ENCODE measurements around the gene SGSH.
A peak's percentile ranks its signal among the peaks of the same experiment; 100 is the strongest.

SGSH gene

DNA sequence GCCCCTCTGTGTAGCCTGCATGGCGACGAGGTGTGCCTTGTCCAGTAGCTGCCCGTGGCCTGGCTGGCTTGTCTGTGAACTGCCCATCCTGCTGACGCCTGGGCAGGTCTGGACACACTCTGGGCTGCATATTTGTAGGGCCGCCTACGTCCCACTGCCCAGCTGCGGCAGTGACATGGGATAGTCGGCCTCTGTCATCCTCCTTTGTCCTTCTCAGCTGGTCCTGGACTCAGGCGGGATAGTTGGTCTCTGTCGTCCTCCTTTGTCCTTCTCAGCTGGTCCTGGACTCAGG lies 35.8 kb downstream of the SGSH start:
- no peak for DNase-seq (ENCODE audit: low spot score)

DNA sequence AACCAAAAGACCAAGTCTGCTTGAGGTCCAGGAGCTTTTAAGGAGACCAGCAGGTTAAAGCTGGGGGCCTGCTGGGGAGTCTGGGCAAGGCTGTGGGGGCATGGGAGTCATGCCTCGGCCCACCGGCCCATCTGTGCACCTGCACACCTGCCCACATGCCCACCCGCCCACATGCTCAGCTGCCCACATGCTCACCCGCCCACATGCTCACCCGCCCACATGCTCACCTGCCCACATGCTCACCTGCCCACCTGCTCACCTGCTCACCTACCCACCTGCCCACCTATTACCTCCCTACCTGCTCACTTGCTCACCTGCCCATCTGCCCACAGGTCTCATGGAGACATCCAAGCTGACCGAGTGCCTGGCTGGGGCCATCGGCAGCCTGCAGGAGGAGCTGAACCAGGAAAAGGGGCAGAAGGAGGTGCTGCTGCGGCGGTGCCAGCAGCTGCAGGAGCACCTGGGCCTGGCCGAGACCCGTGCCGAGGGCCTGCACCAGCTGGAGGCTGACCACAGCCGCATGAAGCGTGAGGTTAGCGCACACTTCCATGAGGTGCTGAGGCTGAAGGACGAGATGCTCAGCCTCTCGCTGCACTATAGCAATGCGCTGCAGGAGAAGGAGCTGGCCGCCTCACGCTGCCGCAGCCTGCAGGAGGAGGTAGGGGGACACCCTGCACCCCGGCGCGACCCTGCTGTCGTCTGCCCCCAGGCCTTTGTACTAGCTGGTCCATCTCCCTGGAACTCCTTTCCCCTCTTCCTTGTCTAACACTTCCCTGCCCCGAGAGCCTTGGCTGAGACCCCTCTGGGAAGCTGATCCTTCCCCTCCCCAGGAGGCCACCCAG lies 36.3 kb downstream of the SGSH start:
- no peak for DNase-seq (ENCODE audit: low spot score)

DNA sequence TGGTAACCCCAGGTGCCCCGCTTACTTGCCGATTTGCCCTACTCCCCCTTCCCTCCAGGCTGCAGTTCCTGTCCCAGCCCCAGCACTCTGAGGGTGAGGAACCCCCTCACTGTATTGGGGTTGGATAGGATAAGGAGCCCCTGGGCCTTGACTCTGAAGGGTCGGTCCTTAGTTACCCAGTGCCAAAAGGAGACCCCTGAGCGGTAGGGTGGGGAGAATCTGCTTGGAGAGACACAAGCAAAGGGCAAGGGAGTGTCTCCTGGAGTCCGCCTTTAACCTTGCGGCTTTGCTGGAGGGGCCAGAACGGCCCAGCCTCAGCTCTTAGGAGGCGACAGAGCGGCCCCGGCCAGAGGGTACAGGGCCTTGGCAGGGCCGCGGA lies 37.3 kb downstream of the SGSH start:
- DNase-seq (ENCODE audit: low spot score), result no peak

DNA sequence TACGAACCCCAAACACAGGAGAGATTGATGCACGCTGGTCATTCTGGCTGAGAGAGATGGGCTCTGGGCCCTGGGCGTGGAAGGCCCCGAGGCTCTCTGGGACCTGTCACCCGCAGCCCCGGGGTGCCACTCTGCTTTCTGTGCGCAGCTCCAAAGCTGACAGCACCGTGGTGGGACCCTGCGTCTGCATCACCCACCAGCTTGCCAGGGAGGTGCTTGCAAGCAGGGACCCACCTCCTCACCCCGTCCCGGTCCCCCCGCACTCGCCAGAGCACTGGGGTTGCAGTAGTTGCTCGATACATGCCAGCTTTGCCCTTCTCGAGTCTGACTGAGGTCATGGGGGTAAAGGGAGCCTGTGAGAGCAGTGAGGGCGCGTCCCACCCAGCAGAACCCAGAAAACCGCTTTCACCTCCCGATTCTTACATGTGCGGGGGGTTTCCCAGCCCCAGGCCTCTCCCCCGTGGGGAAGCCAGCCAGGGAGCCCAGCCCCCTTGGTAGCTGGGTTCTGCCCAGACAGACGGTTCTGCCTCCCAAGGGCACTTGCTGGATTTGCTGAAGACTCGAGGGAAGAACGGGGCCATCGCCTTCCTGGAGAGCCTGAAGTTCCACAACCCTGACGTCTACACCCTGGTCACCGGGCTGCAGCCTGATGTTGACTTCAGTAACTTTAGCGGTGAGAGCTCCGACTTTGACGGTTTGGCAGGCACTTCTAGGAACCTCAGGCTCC lies 37.9 kb downstream of the SGSH start:
- no peak for DNase-seq (ENCODE audit: low spot score)

GRCh38 chr17:80181431-80181830 lies 38.7 kb downstream of the SGSH start:
- no peak for DNase-seq (ENCODE audit: low spot score)

- no peak for DNase-seq (ENCODE audit: low spot score)
Observed at GRCh38 chr17:80180192-80180591, 39.9 kb downstream of the SGSH start.

DNA sequence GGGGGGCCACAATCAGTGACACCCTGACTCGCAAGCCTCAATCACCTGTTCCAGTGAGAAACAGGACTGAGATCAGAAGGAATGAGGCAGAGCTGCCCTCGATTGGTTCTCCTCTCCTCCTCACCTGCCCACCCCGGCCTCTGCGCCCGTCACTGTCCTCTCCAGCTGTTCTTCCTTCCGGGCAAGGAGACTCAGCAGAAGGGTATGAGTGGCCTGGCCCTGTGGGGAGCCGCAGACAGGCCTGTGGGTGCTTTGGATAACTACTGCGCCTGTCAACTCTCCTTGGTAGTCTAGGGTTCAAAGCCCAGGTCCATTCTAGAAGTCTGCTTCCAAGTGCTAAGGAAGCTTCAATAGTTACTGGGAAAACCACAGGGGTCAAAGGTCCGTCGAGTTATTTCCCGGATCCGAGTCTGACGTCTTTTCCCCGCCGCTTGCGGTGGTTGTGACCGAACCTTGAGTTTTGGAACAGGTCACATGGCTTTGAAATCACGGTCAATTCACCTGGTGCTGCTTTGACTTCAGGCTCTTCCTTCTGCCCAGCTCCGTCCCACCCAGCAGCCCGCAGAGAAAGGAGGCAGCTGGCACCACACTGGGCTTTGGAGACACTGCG lies 42.0 kb downstream of the SGSH start:
- DNase-seq (ENCODE audit: low spot score), result no peak

DNA sequence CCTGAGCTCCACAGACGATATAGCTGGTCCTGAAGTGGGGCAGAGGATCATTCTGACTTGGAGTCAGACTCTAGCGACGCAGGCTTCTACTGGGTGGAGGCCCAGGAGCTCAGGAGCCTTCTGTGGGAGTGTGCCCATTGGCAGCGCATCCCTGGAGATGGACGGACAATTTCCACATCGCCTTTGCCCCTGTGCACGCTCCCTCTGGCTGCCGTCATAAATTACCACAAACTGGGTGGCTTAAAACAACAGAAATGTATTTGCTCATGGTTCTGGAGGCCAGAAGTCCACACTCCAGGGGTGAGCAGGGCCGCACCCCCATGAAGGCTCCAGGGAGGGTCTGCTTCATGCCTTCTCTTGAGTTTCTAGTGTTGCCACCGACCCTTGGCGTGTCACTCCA lies 43.4 kb downstream of the SGSH start:
- no peak for DNase-seq (ENCODE audit: low spot score)

GRCh38 chr17:80173916-80174315 lies 46.2 kb downstream of the SGSH start:
- no peak for DNase-seq (ENCODE audit: low spot score)

GRCh38 chr17:80173126-80173525 lies 47.0 kb downstream of the SGSH start:
- DNase-seq (ENCODE audit: low spot score), result no peak

DNA sequence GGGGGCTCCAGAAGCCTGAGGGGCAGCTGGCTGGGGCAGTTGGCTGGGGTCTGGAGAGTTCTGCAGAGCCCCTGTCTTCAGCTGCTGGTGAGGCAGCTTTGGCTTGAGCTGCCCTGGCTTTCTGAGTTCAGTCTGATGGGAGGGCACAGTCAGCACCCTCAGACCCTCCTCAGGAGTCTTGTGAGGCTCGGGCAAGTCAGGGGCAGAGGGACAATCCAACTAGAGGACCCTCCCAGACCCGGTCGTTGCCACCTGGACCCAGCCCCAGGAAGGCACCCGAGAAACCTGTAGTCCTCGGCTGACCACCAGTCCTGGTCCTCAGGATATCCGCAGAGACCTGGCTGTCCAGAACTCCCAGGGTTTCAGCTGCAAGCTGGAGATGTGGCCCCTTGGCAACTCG lies 48.5 kb downstream of the SGSH start:
- DNase-seq (ENCODE audit: low spot score), result no peak

DNA sequence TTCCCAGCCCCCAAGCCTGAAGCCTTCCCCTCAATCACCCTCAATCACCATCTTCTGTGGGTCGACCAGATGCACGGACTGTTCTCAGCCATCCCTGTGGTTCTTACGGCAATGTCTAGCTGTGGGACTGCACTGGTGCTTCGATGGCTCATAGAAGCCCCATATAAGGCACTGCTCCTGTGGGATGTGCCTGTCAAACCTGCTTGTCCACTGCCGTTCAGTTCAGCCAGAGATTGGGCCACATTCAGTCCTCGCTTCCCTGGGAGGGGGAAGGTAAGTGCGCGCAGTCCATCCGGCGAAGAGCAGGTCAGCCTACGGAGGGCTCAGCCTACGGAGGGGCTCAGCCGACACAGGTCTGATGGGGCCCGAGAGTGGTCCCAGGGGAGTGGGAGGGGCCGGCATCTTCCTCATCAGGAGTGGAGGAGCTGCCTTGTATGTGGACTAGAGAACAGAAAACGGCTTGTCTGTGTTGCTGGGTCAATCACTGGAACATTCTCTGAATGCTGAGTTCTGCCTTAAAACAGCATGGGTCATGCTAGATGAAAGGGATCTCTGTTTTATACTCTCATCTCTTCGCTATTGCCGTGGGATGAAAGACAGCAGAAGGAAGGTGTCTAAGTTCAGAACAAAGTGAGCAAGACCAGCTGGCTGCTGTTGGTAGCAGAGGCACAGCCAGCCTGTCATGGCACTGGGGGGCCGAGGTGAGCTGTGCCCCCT lies 50.2 kb downstream of the SGSH start, which contains the start of gene CARD14:
CARD14 (plus strand) TSS at position 247 of the 717 bp plus-strand sequence. CDS start 11,409 bp downstream, outside the sequence.
- peak; percentile 55 for DNase-seq (ENCODE audit: low spot score)

- DNase-seq (ENCODE audit: low spot score), result no peak
Observed at GRCh38 chr17:80169107-80169506, 51.0 kb downstream of the SGSH start.

DNA sequence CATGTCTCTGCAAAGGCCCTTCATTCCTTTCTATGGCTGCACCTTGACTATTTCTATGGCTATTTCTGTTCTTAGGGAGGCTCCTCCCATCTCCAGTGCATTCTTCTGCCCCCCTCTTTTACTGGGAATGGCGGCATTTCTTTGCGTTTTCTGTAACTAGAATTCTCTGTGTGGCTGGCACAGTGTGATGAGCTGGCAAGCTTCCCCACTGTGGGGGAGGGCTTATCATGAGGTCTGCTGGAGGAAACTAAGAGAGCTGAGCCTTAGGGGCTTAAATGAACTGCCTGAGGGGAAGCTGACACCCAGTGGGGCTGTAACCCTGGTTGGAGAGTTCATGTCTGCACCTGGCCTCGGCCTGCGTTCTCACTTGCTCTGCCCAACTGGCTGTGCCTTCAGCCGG lies 51.8 kb downstream of the SGSH start:
- no peak for DNase-seq (ENCODE audit: low spot score)

- DNase-seq (ENCODE audit: low spot score), result no peak
Observed at GRCh38 chr17:80166446-80166845, 53.7 kb downstream of the SGSH start.

GRCh38 chr17:80164185-80164584 lies 55.9 kb downstream of the SGSH start:
- DNase-seq (ENCODE audit: low spot score), result no peak

- DNase-seq (ENCODE audit: low spot score), result no peak
Observed at GRCh38 chr17:80163336-80163735, 56.8 kb downstream of the SGSH start.

DNA sequence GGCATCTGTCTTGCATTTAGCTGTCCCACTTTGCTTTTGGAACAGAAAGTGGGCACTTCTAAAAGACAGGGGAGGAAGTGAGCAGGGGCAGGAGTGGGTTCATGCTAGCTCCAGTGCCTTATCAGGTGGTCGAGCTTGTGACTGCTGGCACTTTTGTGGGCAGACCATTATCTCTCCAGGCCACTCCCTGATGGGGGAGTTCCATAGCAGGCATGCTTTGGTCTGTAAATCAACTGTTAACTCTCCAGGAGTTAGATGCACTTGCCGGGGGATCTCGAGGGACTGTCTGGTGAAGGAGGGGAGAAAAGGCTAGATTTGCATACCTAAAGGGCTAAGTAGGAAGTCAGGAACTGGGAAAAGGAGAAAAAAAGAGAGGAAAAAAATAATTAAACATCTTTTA lies 59.6 kb downstream of the SGSH start:
- DNase-seq (ENCODE audit: low spot score), result no peak

Measured in SK-N-DZ (cell line).